Measurements from ENCODE around the gene KRTAP4-3. TPM values are rescaled to one million over a fixed set of nuclear protein-coding genes. Genes with fewer than 3 reads are reported as not detected.
"Not testable (repeated sequence)": the region's sequence is repeated elsewhere in the genome, so short reads cannot be mapped to it uniquely, and the experiment has no call there.

KRTAP4-3 gene
- total RNA-seq, 4 donors from 2014 or later, result 1.2 to 54.0 TPM; not detected in 2

GRCh38 chr17:41150026-41150425 is 18.0 kb downstream of the KRTAP4-3 start:
- no peak overlapping the region for H3K4me3 ChIP-seq (ENCODE audit: low read depth, poor library complexity, severe bottlenecking)
- WGBS, 2 donors, result 86 to 87% methylated on average over 4 of the region's 4 CpGs
- TF ChIP-seq POLR2A (IDR thresholded peaks at IDR 0.05) (no peak), CTCF (IDR thresholded peaks at IDR 0.05) (no peak)
- no peak for DNase-seq (ENCODE audit: low spot score in 2 of 2)
- intact Hi-C loops (cut with DNase I; ENCODE audit: low total_unique reads), result no loop called here

- WGBS, 2 donors, result 44 to 50% methylated on average over 2 of the region's 2 CpGs
- H3K4me3 ChIP-seq (ENCODE audit: low read depth, poor library complexity, severe bottlenecking), result no peak within 1 kb of the TSS
- DNase-seq (ENCODE audit: low spot score in 2 of 2), result no peak
- no peak for TF ChIP-seq CTCF (IDR thresholded peaks at IDR 0.05)
- TF ChIP-seq POLR2A (IDR thresholded peaks at IDR 0.05), result no peak
- intact Hi-C loops (cut with DNase I; ENCODE audit: low total_unique reads), result no loop called here
Observed at GRCh38 chr17:41149652-41149985, 18.4 kb downstream of the KRTAP4-3 start, which contains the start of gene KRTAP4-5. KRTAP4-5 (minus strand) TSS chr17:41149825; CDS start chr17:41149767, 58 bp downstream.

- DNase-seq (ENCODE audit: low spot score in 2 of 2); intact Hi-C loops (cut with DNase I; ENCODE audit: low total_unique reads); H3K4me3 ChIP-seq (ENCODE audit: low read depth, poor library complexity, severe bottlenecking): not testable (repeated sequence)
- WGBS, 2 donors, result 86 to 88% methylated on average over 10 of the region's 10 CpGs
Observed at GRCh38 chr17:41148971-41149651, 18.9 kb downstream of the KRTAP4-3 start.

GRCh38 chr17:41147531-41148204 is 20.4 kb downstream of the KRTAP4-3 start:
- H3K4me3 ChIP-seq (ENCODE audit: low read depth, poor library complexity, severe bottlenecking), result no peak overlapping the region
- intact Hi-C loops (cut with DNase I; ENCODE audit: low total_unique reads), result no loop called here
- DNase-seq (ENCODE audit: low spot score in 2 of 2), result no peak
- TF ChIP-seq CTCF (IDR thresholded peaks at IDR 0.05), result no peak
- TF ChIP-seq POLR2A (IDR thresholded peaks at IDR 0.05), result no peak
- 66 to 93% methylated on average over 2 of the region's 2 CpGs for WGBS, 2 donors

GRCh38 chr17:41145261-41145660 is 22.8 kb downstream of the KRTAP4-3 start:
- TF ChIP-seq POLR2A (IDR thresholded peaks at IDR 0.05), result no peak
- no peak for TF ChIP-seq CTCF (IDR thresholded peaks at IDR 0.05)
- H3K4me3 ChIP-seq (ENCODE audit: low read depth, poor library complexity, severe bottlenecking), result no peak overlapping the region
- 73 to 79% methylated on average over 2 of the region's 2 CpGs for WGBS, 2 donors
- no peak for DNase-seq (ENCODE audit: low spot score in 2 of 2)
- intact Hi-C loops (cut with DNase I; ENCODE audit: low total_unique reads), result no loop called here

GRCh38 chr17:41144846-41145245 is 23.2 kb downstream of the KRTAP4-3 start:
- intact Hi-C loops (cut with DNase I; ENCODE audit: low total_unique reads), result no loop called here
- DNase-seq (ENCODE audit: low spot score in 2 of 2), result no peak
- H3K4me3 ChIP-seq (ENCODE audit: low read depth, poor library complexity, severe bottlenecking), result no peak overlapping the region
- WGBS, 2 donors, result 92 to 94% methylated on average over 1 of the region's 1 CpG
- TF ChIP-seq CTCF (IDR thresholded peaks at IDR 0.05) (no peak), POLR2A (IDR thresholded peaks at IDR 0.05) (no peak)

Data from lower leg skin (tissue), 4 donors.